Endodermal cell (in vitro differentiated cells): Measurements from ENCODE around the gene IL31. TPM values are rescaled to one million over a fixed set of nuclear protein-coding genes. Genes with fewer than 3 reads are reported as not detected.
A peak's percentile ranks its signal among the peaks of the same experiment; 100 is the strongest.

Experiments used
- DNase-seq: peaks from one replicate; pipeline ENCODE4 v3.0.0-alpha.2; 2017
- H3K27ac ChIP-seq: 2 replicates; pipeline ENCODE4 v1.5.1; 2013; ENCODE audit warnings: mild to moderate bottlenecking, low read depth, low read length, moderate library complexity
- H3K27me3 ChIP-seq: 2 replicates; pipeline ENCODE4 v1.6.1; 2013; ENCODE audit warnings: mild to moderate bottlenecking, low read length, moderate library complexity; ENCODE audit not compliant: insufficient read depth, control insufficient read depth, poor library complexity, severe bottlenecking
- H3K36me3 ChIP-seq: 2 replicates; pipeline ENCODE4 v1.7.0; 2013; ENCODE audit warnings: mild to moderate bottlenecking, low read length, moderate library complexity; ENCODE audit not compliant: control insufficient read depth, insufficient read depth
- H3K4me1 ChIP-seq: one replicate; pipeline ENCODE4 v1.7.0; 2013; ENCODE audit warnings: low read length; ENCODE audit not compliant: control insufficient read depth, insufficient read depth
- H3K4me3 ChIP-seq: 2 replicates; pipeline ENCODE4 v1.5.1; 2013; ENCODE audit warnings: mild to moderate bottlenecking, low read length, moderate library complexity
- H3K9ac ChIP-seq: 2 replicates; pipeline ENCODE4 v1.6.1; 2013; ENCODE audit warnings: mild to moderate bottlenecking, low read length, moderate library complexity; ENCODE audit not compliant: poor library complexity, severe bottlenecking; ENCODE audit errors: extremely low read depth
- H3K9me3 ChIP-seq: 2 replicates; pipeline ENCODE4 v1.6.1; 2013; ENCODE audit warnings: mild to moderate bottlenecking, low read length, moderate library complexity; ENCODE audit not compliant: control insufficient read depth
- H3K27ac Mint-ChIP-seq: 2 replicates; pipeline ENCODE4 v1.8.0; 2020; ENCODE audit warnings: mixed read lengths
- H3K27me3 Mint-ChIP-seq: 2 replicates; pipeline ENCODE4 v1.8.0; 2021; ENCODE audit warnings: mild to moderate bottlenecking, mixed read lengths; ENCODE audit not compliant: insufficient read depth
- H3K36me3 Mint-ChIP-seq: 2 replicates; pipeline ENCODE4 v1.8.0; 2020; ENCODE audit warnings: low read depth, mixed read lengths
- H3K4me1 Mint-ChIP-seq: 2 replicates; pipeline ENCODE4 v1.8.0; 2020; ENCODE audit warnings: mixed read lengths
- H3K4me3 Mint-ChIP-seq: 2 replicates; pipeline ENCODE4 v1.8.0; 2020; ENCODE audit warnings: mild to moderate bottlenecking, moderate library complexity, mixed read lengths
- H3K9me3 Mint-ChIP-seq: 2 replicates; pipeline ENCODE4 v1.8.0; 2020; ENCODE audit warnings: mild to moderate bottlenecking, mixed read lengths
- CTCF ChIP-seq: fragments of 200-600 bp; sonication (generic); conservative IDR thresholded peaks from 2 replicates; pipeline ENCODE4 v1.5.0; 2021; ENCODE audit warnings: antibody characterized with exemption, mild to moderate bottlenecking
- WGBS, 2 experiments: methylation state at CpG; one replicate each; pipeline versions ENCODE4 v1.1.5 to v1.1.7; 2013; ENCODE audit warnings: missing lambda C conversion rate in 2 of 2, mixed read lengths in 1 of 2; ENCODE audit not compliant: insufficient coverage in 1 of 2, insufficient read length in 1 of 2; 5-methylcytosine and 5-hydroxymethylcytosine counted together
- total RNA-seq, 2 donors: library from RNA; stranded (reverse); fragmentation: NEBNext Ultra II Directional in 1 of 2; extraction: Animal tissue kit (Norgen Biotek cat#: 25700) in 1 of 2; gene quantifications; 2 replicates in 1 of 2; 3 replicates in 1 of 2; pipeline ENCODE4 v1.2.1, GENCODE V29; 2021

Gene IL31
- total RNA-seq, 2 donors from 2014 or later = not detected

- no peaks in the 10 kb centered on the region for H3K4me1 ChIP-seq
- H3K36me3 Mint-ChIP-seq = peaks cover 47% of the 10 kb centered on the region
- H3K9me3 ChIP-seq = peaks cover 13% of the 10 kb centered on the region
- H3K36me3 ChIP-seq = peaks cover 25% of the 10 kb centered on the region
- H3K27ac ChIP-seq = no peak overlapping the region
- no peaks in the 10 kb centered on the region for H3K4me1 Mint-ChIP-seq
- no peaks in the 10 kb centered on the region for H3K27me3 ChIP-seq
- H3K9ac ChIP-seq = no peak overlapping the region
- no peak for TF ChIP-seq CTCF
- WGBS, 2 experiments = 85 to 93% methylated on average over 3 to 11 of the region's 11 CpGs
- H3K4me3 ChIP-seq = no peak overlapping the region
- H3K27me3 Mint-ChIP-seq = no peaks in the 10 kb centered on the region
- no peak overlapping the region for H3K27ac Mint-ChIP-seq
- peaks cover 13% of the 10 kb centered on the region for H3K9me3 Mint-ChIP-seq
- no peak overlapping the region for H3K4me3 Mint-ChIP-seq
- DNase-seq = peak; percentile 88
Measured at GRCh38 chr12:122137681-122138080, 36.3 kb downstream of the IL31 start.

- H3K4me3 Mint-ChIP-seq = no peak overlapping the region
Measured at GRCh38 chr12:122137229-122137628, 36.8 kb downstream of the IL31 start.

GRCh38 chr12:122135437-122136031, 38.5 kb downstream of the IL31 start:
- 95 to 99% methylated on average over 9 to 18 of the region's 18 CpGs for WGBS, 2 experiments

More at GRCh38 chr12:122137229-122137628, 36.8 kb downstream of the IL31 start:
- Mint-ChIP-seq H3K27me3 (no peaks in the 10 kb centered on the region), H3K27ac (no peak overlapping the region), H3K36me3 (peaks cover 43% of the 10 kb centered on the region), H3K4me1 (no peaks in the 10 kb centered on the region), H3K9me3 (peaks cover 9% of the 10 kb centered on the region)
- TF ChIP-seq CTCF = peak; percentile 79
- no peaks in the 10 kb centered on the region for H3K4me1 ChIP-seq
- no peak overlapping the region for H3K4me3 ChIP-seq
- no peak overlapping the region for H3K27ac ChIP-seq
- H3K9ac ChIP-seq = no peak overlapping the region
- H3K36me3 ChIP-seq = peaks cover 21% of the 10 kb centered on the region
- H3K27me3 ChIP-seq = no peaks in the 10 kb centered on the region
- peaks cover 8% of the 10 kb centered on the region for H3K9me3 ChIP-seq
- DNase-seq = peak; percentile 90
- 70 to 76% methylated on average over 9 to 10 of the region's 10 CpGs for WGBS, 2 experiments

More at GRCh38 chr12:122135437-122136031, 38.5 kb downstream of the IL31 start:
- Histone ChIP-seq H3K27me3 (no peaks in the 10 kb centered on the region), H3K27ac (no peak overlapping the region), H3K36me3 (peaks cover 12% of the 10 kb centered on the region), H3K4me3 (no peak overlapping the region), H3K4me1 (no peaks in the 10 kb centered on the region), H3K9ac (no peak overlapping the region), H3K9me3 (no peaks in the 10 kb centered on the region)
- Mint-ChIP-seq H3K27ac (no peak overlapping the region), H3K4me3 (no peak overlapping the region), H3K27me3 (no peaks in the 10 kb centered on the region), H3K4me1 (no peaks in the 10 kb centered on the region), H3K36me3 (peaks cover 32% of the 10 kb centered on the region), H3K9me3 (peaks cover under 1% of the 10 kb centered on the region)
- no peak for TF ChIP-seq CTCF
- peak; percentile 38 for DNase-seq
